ENCODE data around the gene AFM. TPM values are rescaled to one million over a fixed set of nuclear protein-coding genes. Genes with fewer than 3 reads are reported as not detected.

Gene AFM, protein sequence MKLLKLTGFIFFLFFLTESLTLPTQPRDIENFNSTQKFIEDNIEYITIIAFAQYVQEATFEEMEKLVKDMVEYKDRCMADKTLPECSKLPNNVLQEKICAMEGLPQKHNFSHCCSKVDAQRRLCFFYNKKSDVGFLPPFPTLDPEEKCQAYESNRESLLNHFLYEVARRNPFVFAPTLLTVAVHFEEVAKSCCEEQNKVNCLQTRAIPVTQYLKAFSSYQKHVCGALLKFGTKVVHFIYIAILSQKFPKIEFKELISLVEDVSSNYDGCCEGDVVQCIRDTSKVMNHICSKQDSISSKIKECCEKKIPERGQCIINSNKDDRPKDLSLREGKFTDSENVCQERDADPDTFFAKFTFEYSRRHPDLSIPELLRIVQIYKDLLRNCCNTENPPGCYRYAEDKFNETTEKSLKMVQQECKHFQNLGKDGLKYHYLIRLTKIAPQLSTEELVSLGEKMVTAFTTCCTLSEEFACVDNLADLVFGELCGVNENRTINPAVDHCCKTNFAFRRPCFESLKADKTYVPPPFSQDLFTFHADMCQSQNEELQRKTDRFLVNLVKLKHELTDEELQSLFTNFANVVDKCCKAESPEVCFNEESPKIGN
- not detected for total RNA-seq

GRCh38 chr4:73481358-73481757 lies at the start of gene AFM:
Gene AFM (plus strand): TSS chr4:73481745. CDS start chr4:73481776, 31 bp downstream.
- no peak for DNase-seq (ENCODE audit: low read depth in 2 of 3, low spot score in 2 of 3)

GRCh38 chr4:73431813-73432168 lies 49.8 kb upstream of the AFM start:
- DNase-seq (ENCODE audit: low read depth in 2 of 3, low spot score in 2 of 3), result no peak

- DNase-seq (ENCODE audit: low read depth in 2 of 3, low spot score in 2 of 3), result no peak
Observed at GRCh38 chr4:73432169-73433000, 49.2 kb upstream of the AFM start.

DNA sequence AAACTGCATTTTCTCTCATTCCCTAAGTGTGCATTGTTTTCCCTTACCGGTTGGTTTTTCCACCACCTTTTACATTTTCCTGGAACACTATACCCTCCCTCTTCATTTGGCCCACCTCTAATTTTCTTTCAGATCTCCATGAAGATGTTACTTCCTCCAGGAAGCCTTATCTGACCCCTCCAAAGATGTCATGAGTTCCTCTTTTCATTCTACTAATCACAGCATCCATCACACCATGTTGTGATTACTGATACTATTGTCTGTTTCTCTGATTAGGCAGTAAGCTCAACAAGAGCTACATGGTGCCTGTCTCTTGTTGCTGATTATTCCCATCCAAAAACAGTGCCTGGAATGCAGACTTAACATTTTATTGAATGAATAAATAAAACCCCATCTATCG lies 48.4 kb upstream of the AFM start:
- DNase-seq (ENCODE audit: low read depth in 2 of 3, low spot score in 2 of 3), result peak in 1 of 3 donors; percentile 3

DNA sequence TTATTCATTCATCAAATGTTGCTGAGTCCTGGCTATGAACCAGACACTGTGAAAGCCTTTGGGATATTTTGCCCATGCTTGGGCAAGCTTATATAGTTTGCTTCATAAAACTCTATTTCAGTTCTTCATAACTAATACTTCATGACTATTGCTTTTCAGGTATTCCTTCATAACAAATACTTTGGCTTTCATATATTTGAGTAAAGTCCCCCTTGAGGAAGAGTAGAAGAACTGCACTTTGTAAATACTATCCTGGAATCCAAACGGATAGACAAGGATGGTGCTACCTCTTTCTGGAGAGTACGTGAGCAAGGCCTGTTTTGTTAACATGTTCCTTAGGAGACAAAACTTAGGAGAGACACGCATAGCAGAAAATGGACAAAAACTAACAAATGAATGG lies 47.2 kb upstream of the AFM start:
- DNase-seq (ENCODE audit: low read depth in 2 of 3, low spot score in 2 of 3), result no peak

- DNase-seq (ENCODE audit: low read depth in 2 of 3, low spot score in 2 of 3), result no peak
Observed at GRCh38 chr4:73435984-73436383, 45.6 kb upstream of the AFM start, which contains the start of gene AFP. Gene AFP (plus strand): TSS chr4:73436221. CDS start chr4:73436263, 42 bp downstream.

- DNase-seq (ENCODE audit: low read depth in 2 of 3, low spot score in 2 of 3), result no peak
Observed at GRCh38 chr4:73436674-73437557, 44.6 kb upstream of the AFM start.

DNA sequence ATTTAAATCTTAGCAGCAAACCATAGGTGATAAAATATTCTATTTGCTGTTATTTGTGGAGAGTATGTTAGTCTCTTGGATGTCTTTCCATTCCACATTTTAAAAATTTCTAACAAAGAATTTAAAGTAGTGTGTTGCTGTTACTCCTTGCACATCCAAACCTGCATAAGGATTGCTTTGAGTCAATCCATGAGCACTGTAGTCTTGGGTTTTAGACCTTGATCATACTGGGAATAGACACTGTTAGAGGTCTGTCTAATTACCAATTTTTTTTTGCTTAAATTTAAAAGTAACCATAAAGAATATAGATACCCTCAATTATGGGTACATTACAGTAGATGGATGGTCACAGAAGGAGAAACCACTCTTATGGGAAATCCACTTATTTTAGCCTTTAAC lies 44.0 kb upstream of the AFM start:
- no peak for DNase-seq (ENCODE audit: low read depth in 2 of 3, low spot score in 2 of 3)

- no peak for DNase-seq (ENCODE audit: low read depth in 2 of 3, low spot score in 2 of 3)
Observed at GRCh38 chr4:73438048-73438447, 43.5 kb upstream of the AFM start.

- no peak for DNase-seq (ENCODE audit: low read depth in 2 of 3, low spot score in 2 of 3)
Observed at GRCh38 chr4:73438582-73439215, 42.8 kb upstream of the AFM start.

- no peak for DNase-seq (ENCODE audit: low read depth in 2 of 3, low spot score in 2 of 3)
Observed at GRCh38 chr4:73439445-73439844, 42.1 kb upstream of the AFM start.

DNA sequence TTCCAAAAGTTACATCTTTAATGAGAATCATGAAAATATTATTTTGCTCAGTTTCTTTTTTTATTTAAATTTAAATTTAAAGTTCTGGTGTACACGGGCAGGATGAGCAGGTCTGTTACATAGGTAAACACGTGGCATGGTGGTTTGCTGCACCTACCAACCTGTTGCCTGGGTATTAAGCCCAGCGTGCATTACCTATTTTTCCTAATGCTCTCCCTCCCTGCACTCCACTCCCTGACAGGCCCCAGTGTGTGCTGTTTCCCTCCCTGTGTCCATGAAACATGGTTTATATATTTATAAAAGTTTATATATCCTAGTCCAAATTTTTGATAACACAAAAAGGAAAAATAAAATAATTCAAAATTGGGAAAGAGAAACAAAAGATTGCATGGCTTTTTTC lies 41.6 kb upstream of the AFM start:
- DNase-seq (ENCODE audit: low read depth in 2 of 3, low spot score in 2 of 3), result no peak

- DNase-seq (ENCODE audit: low read depth in 2 of 3, low spot score in 2 of 3), result no peak
Observed at GRCh38 chr4:73440653-73441052, 40.9 kb upstream of the AFM start.

GRCh38 chr4:73442275-73442674 lies 39.3 kb upstream of the AFM start:
- DNase-seq (ENCODE audit: low read depth in 2 of 3, low spot score in 2 of 3), result no peak

GRCh38 chr4:73443224-73443623 lies 38.3 kb upstream of the AFM start:
- no peak for DNase-seq (ENCODE audit: low read depth in 2 of 3, low spot score in 2 of 3)

- DNase-seq (ENCODE audit: low read depth in 2 of 3, low spot score in 2 of 3), result no peak
Observed at GRCh38 chr4:73445383-73446335, 35.9 kb upstream of the AFM start.

- DNase-seq (ENCODE audit: low read depth in 2 of 3, low spot score in 2 of 3), result peak in 2 of 3 donors; percentile 26 to 74
Observed at GRCh38 chr4:73446336-73446938, 35.1 kb upstream of the AFM start.

GRCh38 chr4:73447671-73448070 lies 33.9 kb upstream of the AFM start:
- no peak for DNase-seq (ENCODE audit: low read depth in 2 of 3, low spot score in 2 of 3)
